Measurements from ENCODE around the gene BIVM.

DNA sequence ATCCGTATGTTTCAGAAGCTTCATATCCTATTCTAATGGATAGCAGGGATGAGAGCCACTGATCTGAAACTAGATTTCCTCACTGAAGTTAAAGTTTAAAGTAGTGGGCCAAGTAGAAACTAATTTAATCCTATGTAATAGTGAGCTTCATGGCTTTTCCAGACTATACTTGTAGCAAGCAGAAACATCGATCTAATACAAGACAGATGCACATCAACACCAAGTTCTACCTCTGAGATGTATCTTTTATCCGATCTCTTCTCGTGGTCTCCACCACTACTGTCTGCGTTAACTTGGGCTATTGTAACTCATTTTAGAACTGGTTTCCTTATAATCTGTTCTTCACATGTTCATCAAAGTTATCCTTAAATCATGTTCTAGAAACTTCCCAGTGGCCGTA, 50.0 kb downstream of the BIVM start:
- TF ChIP-seq POLR2A (IDR thresholded peaks at IDR 0.05; ENCODE audit: low read depth, low read length): no peak
- TF ChIP-seq, protein P1, sequence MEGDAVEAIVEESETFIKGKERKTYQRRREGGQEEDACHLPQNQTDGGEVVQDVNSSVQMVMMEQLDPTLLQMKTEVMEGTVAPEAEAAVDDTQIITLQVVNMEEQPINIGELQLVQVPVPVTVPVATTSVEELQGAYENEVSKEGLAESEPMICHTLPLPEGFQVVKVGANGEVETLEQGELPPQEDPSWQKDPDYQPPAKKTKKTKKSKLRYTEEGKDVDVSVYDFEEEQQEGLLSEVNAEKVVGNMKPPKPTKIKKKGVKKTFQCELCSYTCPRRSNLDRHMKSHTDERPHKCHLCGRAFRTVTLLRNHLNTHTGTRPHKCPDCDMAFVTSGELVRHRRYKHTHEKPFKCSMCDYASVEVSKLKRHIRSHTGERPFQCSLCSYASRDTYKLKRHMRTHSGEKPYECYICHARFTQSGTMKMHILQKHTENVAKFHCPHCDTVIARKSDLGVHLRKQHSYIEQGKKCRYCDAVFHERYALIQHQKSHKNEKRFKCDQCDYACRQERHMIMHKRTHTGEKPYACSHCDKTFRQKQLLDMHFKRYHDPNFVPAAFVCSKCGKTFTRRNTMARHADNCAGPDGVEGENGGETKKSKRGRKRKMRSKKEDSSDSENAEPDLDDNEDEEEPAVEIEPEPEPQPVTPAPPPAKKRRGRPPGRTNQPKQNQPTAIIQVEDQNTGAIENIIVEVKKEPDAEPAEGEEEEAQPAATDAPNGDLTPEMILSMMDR (IDR thresholded peaks at IDR 0.05; ENCODE audit: extremely low read depth in 1 of 2, insufficient read depth in 1 of 2, low read depth in 1 of 2, low read length in 2 of 2): no peak
